T-helper 9 cell (primary cell): ENCODE measurements around the gene UNK.

Experiments used
- DNase-seq: peaks from one replicate; pipeline ENCODE4 v3.0.0-alpha.2; 2020

Gene UNK

DNA sequence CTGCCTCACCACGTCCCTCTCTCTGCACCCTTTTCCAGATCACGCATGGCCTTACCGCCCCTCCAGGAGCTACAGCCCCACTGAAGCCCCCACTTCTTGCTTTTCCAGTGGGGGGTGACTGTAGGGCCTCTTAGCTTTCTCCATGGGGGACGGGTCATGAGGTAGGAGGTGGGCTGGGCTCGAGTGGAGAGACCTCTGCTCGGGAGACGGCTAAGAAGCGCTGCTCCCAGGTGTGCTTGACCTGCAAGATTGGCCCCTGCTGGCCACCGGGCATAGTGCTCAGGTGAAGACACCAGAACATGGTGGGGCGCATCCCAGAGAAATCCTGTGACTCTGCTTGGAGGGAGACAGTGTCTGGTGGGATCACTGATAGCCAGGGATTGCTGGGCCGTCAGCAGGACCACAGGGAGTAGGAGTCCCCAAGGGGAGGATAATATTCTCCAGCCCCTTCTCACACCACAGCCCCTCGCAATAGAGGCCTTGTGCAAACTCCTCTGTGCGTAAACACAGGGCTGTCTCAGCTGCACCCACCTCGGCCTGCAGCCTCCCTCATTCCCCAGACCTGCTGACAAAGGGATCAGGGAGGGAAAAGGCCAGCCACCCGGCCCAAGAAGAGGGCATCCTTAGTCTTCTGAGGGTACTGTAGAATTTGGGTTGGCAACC, 10.7 kb upstream of the UNK start:
- DNase-seq: no peak

DNA sequence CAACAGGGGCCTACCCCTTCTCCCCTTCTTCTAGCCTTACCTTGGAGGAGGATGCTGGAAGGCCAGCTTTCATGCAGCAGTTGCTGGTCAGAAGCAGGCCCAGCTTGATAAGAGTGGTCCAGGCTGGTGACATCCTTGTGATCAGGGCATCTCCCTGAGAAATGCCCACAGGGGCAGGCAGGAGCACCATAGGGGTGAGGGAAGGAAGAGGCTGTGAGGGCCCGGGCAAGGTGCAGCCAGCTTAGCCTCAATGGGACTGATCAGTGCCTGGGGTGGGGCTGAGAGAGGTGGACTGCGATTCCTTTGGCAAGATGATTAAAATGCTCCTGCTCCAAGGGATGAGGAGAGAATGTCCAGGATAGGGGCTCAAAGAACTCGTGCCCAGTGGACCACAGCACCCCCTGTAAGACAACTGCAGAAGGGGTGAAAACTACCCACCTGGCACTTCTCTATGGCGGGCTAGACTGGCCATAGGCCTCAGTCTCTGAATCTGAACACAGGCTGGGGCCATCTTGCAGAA, 10.1 kb upstream of the UNK start:
- no peak for DNase-seq

DNA sequence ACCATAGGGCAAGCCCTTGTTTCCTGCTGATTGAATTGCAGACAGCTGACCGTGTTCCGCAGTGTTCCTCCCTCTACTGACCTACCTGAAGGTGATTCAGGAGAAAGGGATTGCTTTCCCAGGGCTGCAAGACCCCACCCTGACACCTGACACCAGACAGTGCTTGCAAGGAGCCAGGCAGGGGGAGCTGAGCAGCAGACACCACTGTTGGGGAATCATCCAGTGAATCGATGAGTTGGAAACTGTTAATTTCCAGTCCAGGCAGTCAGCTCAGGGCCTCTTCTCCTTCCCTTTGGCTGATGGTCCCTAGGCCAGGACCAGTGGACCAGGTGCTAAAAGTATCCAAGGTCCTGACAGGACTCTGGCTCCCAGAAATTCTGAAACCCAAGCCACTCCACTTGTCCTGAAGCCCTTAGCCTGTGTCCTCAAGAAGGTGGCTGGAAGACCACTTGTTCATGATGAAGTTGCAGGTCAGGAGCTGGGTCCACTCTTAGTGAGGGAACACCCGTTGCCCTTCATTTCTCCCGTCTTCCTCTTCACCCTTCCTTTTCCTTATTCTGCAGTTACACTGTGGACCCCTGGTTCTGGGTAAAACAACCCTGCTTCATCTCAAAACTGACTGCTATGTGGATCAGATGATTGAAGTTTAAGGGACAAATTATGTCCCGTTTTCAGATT, 9.5 kb upstream of the UNK start:
- no peak for DNase-seq

DNA sequence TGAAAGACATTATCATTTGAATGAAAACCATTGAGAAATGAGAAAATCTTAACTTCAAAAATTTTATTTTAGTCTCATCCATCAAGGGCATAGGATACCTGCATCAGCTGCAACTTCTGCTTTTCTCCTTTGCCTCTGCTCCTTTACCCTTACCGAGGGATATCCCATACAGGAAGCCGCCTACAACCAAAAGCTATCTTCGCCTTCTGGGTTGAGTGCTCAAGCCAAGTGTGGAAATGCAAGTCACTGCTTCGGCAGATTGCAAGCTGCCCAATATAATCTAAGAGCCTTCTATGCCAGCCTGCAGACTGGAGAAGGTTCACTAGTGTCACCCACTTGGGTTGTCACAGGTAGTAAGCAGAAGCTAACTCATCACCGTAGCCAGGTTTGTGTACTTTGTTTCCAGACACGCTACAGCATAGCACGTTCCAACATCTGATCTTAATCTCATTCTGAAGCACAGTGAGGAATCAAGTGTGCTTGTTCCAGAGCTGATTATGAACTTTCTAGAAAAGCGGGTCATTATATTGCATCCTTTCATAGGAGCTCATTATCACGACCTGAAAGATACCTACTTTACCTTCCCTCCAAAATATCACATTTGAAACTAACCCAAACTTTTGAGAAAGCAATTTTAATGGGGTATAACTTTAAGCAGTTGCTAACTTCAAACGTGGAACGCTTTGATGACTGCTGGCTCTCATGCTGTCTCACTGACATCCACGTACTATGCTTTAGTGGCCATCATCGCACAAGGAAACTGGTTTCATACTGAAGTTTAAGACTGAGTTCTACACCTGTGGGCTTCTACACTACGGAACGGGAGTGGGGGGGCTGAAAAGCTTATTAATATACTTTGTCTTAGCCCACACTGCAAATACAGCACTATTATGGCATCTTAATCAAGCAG, 8.0 kb upstream of the UNK start:
- DNase-seq: no peak

DNA sequence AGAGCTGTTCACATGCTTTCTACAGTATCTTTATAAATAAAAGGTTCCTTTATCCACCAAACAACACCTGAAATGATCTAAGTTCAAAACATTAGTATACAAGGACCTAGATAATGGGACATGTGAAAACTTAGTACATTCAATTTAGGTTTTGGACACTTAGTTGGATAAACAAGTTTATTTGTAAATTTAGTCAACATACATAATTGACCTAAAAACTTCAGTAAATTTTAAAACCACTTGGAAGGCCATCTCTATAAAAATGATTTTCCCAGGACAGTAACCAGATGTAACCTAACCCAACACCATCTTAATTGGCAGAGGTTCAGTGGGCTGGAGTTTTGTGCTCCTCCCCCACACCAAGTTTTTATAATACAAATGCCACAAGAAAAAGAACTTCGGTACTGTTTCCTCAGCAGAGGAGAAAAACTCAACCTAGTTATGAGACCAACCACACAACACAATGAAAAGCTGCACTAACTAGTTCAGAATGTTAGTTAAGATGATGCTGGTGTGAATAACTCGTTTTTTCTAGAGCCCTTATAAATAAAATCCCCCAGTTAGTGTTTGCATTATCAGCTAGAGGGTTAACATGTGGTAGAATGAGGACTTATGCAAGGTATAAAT, 7.2 kb upstream of the UNK start:
- DNase-seq: no peak

DNA sequence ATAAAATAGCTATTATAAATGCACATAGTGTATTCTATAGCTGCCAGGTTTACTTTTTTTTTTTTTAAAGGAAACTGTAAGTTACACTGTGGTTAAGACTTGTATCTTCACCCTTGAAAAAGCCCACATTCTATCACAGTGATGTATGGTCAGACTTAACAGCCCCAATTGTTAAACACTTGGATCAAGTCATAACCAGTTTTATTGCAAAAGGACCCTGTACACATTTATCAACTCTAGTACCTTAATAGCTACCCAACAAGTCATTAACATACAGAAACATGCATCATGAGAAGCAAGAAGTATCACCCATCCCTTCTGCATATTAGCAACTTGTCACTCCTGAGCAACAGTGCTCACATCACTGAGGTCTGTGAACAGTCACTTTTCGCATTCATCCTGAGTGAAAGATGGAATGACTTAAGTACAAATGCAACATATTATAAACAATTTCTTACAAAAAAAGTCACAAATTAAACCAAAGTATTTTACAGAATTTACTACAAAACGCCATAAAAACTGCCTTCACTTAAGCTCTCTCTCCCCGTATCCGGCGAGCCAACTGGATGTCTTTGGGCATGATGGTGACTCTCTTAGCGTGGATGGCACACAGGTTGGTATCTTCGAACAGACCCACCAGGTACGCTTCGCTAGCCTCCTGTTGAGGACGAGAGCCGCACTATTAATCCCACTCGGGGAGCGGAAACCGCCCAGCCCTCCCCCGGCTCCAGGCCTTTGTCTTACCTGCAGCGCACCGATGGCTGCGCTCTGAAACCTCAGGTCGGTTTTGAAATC, 6.3 kb upstream of the UNK start:
- peak; percentile 16 for DNase-seq

DNA sequence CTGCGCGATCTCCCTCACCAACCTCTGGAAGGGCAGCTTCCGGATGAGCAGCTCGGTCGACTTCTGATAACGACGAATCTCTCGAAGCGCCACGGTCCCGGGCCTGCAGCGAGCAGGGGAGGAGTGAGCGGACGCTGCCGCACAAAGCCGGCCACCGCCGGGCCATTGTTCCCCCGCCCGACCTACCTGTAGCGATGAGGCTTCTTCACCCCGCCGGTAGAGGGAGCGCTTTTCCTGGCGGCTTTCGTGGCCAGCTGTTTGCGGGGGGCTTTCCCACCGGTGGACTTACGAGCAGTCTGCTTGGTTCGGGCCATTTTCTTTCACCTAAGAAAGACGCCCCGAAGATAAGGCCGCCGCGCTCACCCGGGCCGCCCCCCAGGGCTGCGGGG, 5.8 kb upstream of the UNK start:
- DNase-seq: peak; percentile 64

DNA sequence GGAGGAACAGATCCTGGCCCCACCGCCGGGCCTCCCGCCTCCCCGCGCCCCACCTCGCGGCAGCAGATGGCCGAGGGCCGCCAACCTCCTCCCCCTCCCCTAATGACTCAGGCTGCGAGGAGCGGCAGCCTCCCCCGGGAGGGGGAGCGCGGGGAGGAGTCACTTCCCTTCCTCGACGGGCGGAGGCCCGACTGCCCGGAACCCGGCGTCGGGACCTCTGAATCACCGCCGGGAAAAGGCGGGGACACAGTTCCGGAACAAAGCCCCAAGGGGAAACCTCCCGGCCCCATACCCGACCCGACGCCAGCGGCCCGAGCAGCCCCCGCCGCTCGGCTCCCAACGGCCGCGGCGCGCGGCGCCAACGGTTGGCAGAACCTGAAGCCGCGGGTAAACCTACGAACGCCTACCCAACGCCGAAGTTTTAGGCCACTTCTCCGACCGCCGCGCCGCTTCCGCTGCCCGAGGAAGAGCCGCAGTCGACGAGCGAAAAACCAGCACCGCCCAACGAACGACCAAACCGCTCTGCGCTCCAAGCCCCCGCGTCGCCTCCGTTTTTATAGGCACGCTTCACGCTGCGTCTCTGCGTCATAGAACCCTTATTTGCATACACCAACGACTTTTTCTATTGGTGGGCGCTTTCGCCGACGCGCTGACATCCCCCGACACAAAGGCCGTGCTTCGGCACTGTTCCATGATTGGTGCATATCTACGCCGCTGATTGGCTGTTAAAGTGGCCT, 5.2 kb upstream of the UNK start:
- peak; percentile 83 for DNase-seq

DNA sequence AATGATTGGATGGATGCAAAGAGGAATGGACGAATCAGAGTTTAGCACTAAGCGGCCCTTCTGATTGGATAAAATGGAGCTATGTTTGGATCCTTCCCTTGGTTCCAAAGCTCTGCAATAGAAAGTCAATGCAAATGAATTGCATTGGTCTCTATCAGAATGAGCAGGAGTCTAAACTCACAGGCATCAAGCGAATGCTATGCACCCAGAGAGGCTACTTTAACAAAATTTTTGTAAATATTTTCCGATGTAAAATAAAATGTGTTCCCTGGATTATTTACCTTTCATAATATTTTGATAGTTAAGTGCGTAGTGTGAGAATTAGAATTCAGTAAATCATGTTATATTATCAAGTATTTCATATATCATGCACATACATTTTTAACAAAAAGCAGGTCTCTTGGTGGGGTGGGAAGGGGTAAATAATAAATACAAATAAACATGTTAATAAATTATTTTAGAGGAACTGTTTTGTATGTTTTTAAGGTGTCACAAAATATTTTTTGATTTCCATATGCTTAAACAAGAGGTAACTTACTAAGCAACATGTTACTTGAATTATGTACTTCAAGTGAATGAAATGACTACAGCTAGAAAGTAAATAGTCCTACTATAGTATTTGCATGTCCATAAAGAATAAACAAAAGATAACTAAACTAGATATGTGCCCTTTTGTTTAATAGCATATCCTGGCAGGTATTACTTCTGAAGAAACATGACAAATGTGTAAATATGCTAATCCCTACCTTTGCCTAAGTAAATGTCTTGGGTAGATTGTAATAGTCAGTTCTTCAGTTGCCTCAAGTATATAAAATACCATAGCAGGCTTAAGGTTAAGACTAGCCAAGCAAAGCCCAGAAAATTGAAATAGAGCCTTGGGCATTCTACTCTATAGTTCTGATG, 4.4 kb upstream of the UNK start:
- DNase-seq: no peak

DNA sequence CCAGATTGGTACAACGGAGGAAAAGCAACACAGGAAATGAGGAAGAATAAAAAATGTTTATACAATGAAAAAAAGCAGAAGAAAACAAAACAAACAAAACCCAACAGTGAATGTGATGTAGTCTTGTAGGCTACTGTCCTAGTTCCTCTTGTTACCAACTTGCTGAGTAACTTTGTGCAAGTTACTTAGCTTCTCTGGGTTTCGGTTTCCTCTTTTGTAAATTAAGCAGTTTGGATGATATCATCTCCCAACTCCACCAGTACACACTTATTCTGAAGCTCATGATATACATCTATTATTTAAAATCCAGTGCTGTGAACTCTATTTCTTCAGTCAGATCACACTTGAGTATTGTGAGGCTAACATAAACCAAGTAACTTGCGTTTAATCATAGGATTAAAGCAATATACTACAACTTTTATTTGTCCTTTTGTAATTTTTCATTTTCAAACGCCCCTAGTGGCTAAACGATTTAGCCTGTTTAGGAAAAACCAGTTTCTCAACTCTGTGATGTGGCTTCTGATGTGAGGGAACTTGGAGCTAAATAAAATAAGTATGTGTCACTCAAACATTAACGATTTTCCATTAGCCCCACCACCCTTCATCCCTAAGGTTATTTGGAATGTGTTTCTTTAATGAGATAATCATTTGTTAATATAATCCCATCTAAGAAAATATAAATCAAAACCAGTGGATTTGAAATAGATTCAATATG, 1.4 kb upstream of the UNK start:
- no peak for DNase-seq

DNA sequence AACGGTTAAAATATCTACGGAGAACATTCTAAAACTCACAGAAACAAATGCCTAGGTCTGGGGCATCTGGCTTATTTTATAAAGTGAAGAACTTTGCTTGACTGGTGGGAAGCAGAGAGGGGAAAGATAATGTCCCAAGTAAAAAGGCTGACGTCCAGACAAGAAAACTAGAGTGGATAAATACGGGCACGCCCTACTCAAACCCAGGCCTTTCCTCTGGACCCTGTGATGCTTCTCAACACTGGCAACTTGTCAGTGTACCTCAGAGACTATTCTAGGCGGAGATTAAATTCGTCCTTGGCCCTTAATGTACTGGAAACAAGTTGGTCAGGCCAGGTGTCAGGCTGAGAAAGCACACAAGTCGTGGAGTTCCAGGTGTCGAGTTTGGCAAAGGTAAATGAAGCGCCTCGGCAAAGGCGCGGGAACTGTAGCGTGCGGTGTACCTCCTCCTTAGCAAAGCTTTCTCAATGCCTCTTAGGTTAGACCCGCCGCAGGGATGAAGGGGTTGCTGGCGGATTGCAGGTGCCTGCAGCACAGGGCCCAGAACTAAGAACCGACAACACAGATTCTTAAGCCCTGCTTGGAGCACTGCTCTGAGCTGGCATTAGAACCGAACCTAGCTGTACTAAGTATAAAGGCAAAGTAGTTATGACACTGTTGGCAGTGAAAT, 668 bp upstream of the UNK start:
- peak; percentile 14 for DNase-seq

DNA sequence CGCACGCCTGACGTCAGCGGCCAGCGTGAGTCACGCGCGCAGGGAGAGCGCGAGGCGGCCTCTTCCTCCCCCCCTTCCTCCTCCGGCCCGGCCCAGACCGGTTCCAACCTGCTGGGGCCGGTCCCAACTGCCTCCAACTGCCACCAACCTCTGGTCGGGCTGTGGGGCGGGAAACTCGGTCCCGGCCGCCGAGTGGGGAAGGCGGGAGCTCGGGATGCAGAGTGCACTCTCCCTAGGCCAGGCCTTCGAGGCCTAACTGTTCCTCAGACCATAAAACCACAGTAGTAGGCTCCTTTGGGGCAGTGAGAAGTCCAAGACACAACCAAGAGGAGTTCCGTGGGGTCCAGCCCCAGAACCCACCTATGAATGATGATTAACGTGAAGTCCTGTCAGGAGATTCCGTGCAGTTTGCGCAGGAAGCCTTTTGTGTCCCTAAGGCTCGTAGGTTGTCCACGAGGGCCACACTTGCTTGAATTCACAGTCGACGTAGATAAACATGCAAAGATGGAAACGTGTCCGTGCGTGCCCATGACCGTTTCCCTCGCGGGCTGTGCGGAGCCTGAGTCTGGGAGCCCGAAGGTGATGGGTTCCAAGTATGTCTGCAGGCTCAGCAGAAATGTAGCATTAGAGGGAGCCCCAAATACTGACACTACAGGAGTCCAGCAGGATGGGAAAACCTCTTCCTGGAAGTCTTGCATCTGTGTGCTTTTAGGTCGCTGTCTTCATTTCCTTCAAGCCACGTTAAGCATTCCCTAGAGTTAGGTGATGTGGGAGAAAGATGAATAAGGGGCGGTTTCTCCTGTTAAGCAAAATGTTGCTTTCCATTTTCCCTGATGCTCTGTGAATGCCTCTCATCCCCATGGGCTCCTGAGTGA, 647 bp downstream of the UNK start:
- peak; percentile 86 for DNase-seq

DNA sequence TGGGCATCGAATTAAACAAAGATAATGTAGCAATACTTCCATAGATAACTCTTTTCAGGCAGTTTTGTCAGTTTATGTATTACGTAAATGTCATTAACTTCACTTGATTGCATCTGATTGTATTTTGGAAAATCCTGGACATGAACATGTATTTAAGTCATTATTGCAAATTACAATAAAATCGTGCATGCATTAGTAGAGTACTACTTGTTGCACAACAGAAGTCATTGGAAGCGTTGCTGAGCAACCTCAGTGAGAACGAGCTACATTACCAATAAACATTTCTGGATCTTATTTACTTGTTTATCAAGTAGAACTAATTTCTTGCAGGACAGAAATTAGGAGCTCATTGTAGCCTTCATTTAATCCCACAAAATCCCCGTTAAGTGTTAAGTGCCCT, 6.6 kb downstream of the UNK start:
- DNase-seq: no peak

DNA sequence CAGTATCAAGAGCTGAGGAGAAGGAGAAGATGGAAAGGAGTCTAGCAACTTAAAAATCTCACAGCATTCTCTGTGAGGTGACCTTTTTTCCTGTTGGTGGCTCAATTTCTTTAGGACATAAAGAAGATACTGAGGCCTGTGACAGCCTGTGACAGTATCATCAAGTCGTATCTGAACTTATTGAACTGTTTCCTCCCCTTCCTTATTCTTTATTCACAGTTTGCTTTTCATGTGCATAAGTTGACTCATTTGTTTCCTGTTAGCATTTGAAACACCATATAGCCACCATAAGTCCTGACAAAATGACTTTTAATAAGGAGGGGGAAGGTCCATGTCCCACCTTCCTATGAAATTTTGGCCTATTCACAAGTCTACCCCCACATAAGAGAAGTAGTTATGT, 8.9 kb downstream of the UNK start:
- no peak for DNase-seq

DNA sequence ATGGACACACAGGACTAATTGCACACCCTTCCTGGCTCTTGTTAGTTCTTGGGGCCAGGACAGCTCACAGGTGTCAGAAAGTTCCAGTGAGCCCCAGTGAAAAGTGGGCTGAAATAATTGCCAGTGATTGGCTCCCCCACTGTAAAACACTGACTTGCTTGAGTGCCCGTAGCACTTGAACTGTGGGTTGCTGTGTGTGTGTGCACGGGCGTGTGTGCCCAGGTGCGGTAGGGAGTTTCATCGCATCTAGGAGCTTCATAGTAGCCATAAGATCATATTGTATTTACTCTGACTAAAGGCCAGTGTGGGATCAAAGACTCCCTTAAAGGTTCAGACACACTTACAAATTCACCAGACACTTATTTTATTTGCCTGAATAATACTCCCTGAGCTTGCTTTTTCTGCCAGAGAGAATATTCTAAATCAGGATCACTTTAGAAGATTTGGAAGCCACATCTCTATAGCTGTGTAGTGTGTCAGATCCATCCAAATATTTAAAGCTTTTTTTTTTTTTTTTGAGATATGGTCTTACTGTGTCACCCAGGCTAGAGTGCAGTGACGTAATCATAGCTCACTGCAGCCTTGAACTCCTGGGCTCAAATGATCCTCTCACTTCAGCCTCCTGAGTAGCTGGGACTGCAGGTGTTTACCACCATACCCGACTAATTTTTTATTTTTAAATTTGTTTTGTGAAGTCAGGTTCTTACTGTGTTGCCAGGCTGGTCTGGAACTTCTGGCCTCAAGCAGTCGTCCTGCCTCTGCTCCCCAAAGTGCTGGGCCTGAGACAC, 11.4 kb downstream of the UNK start:
- DNase-seq: no peak

DNA sequence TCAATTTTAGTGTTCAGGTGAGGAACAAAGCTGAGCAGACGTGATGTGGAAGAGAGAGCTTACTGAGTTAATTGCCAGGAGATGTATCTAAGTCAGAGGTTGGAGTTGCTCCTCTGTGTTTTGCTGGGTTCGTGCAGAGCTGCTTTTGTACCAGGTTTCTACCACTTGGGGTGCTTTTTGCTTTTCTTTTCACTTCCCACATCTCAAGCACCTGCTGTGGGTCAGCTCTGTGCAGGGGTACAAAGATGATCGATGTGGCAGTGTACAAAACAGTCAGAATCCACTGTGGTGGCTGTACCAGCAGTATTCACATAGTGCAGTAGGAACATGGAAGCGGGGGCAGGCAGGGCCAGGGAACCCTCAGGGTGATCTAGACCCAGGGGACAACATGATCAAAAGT, 14.8 kb downstream of the UNK start:
- DNase-seq: no peak

DNA sequence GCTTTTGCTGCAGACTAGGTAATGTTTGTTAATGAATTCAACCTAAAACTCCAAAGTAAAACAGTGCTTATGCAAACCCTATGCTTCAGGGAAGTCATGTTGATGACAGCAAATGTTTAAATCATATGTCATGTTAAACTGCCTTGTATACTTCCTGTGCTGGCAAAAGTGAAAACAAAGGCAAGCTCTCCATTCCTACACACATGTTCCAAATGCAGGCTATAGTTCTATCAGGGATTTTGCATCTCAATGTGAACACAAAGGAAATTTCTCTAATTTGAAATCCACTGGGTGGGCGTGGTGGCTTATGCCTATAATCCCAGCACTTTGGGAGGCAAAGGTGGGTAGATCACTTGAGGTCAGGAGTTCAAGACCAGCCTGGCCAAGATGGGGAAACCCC, 19.3 kb downstream of the UNK start:
- DNase-seq: no peak
